Heart left ventricle (tissue), 13 donors: Measurements from ENCODE around the gene GPR148.
"Not testable (repeated sequence)": the region's sequence is repeated elsewhere in the genome, so short reads cannot be mapped to it uniquely, and the experiment has no call there.

Experiments
- POLR2A ChIP-seq, 2 donors: fragments of 450-650 bp; IDR thresholded peaks; one replicate each; pipeline ENCODE4 v1.6.1; 2017; ENCODE audit warnings: antibody characterized with exemption in 2 of 2, mild to moderate bottlenecking in 2 of 2, moderate library complexity in 2 of 2
- TF ChIP-seq, protein P1 (sequence below), 12 donors: fragments of 200-600 bp; sonication (generic) in 4 of 12; IDR thresholded peaks; one replicate each; pipeline versions ENCODE4 v1.5.0 to v1.8.0; 2018 to 2022; ENCODE audit warnings: antibody characterized with exemption in 12 of 12, mild to moderate bottlenecking in 5 of 12
- donor health status: ischemic (EF 13 %, LVEDD 7.1; RV severe dilation, severe dysfunction).
- donor health status: DM: no; HTN: yes; CAD: no.
- donor health status: DM: no; HTN: no; CAD: no.
- donor health status: ischemic (EF 25% LVEDD 6.9; RV normal size, moderate dysfunction).
- donor health status: ischemic (EF 25% LVEDD 5.7; RV mildly dilated, moderate dysfunction).
- donor health status: ischemic (EF 35%, LVEDD 5.7; RV mildly dilated, moderate dysfunction).
- donor health status: nonischemic (EF 11% LVEDD 7.7; RV severe dilation, severe dysfunction).
- donor health status: DM: yes; HTN: yes; CAD: no.
- donor health status: PGD.
- donor health status: ischemic (EF 29% LVEDD 5.4; RV normal size, mild dysfunction).
- donor health status: nonischemic (EF 23%, LVEDD 6.1; RV moderate dilation, normal function).

DNA sequence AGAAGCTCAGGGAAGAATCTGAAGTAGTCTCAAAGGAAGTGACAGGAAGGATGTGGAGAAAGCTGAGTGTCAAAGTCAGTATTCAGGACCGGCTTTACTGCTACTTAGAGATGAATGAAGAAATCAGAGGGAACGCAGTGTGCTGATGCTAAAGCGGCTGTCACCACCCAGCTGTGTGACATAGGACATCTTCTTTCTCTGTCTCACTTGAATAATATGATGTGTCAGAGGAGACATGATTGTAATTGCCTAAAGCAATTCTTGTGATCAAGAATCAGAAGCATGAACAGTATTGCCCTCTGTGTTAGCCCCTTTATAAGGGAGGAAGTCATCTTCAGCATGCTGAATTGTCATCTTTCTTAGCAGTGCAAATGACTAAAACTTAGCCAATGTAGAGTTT lies 25.6 kb upstream of the GPR148 start:
- TF ChIP-seq, protein P1, sequence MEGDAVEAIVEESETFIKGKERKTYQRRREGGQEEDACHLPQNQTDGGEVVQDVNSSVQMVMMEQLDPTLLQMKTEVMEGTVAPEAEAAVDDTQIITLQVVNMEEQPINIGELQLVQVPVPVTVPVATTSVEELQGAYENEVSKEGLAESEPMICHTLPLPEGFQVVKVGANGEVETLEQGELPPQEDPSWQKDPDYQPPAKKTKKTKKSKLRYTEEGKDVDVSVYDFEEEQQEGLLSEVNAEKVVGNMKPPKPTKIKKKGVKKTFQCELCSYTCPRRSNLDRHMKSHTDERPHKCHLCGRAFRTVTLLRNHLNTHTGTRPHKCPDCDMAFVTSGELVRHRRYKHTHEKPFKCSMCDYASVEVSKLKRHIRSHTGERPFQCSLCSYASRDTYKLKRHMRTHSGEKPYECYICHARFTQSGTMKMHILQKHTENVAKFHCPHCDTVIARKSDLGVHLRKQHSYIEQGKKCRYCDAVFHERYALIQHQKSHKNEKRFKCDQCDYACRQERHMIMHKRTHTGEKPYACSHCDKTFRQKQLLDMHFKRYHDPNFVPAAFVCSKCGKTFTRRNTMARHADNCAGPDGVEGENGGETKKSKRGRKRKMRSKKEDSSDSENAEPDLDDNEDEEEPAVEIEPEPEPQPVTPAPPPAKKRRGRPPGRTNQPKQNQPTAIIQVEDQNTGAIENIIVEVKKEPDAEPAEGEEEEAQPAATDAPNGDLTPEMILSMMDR (IDR thresholded peaks at IDR 0.05), result not testable (repeated sequence)
- TF ChIP-seq POLR2A (IDR thresholded peaks at IDR 0.05), result not testable (repeated sequence)
